Hematopoietic multipotent progenitor cell treated with erythropoietin and hydrocortisone succinate and interleukin-3 and kit ligand, for 15 days (in vitro differentiated cells): ENCODE measurements around the gene POU3F1.
"Not testable (repeated sequence)": the region's sequence is repeated elsewhere in the genome, so short reads cannot be mapped to it uniquely, and the experiment has no call there.

Experiments used
- DNase-seq: peaks from one replicate; pipeline ENCODE4 v3.0.0-alpha.2; 2015; ENCODE audit warnings: low spot score

POU3F1 gene

DNA sequence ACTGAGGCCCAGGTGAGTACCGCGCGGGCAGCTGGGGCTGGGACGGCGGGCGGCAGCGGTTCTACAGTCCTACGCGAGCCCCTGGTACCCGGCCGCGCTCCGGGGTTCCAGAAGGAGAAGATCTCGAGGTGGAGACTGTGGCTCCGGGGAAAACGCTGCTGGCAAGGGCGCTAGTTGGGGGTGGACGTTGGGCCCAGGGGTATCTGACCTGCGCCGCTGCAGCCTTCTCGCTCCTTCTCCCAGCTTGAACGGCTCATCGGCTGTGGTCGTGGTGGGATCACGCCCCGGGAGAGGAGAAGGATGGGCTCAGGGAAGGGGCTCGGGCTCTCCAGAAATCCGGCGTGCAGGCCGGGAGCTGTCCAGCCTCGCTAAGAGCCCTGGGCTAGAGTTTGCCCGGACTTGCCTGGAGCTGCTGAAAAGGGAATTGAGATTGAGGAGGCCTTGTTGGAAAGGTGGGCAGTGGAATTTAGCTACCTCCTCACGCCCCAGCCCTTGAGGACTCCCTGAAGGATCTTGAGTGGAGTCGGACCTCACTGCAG, 1.1 kb upstream of the POU3F1 start:
- no peak for DNase-seq

- DNase-seq = peak; percentile 41
Observed at GRCh38 chr1:38046884-38047602, 450 bp upstream of the POU3F1 start.

DNA sequence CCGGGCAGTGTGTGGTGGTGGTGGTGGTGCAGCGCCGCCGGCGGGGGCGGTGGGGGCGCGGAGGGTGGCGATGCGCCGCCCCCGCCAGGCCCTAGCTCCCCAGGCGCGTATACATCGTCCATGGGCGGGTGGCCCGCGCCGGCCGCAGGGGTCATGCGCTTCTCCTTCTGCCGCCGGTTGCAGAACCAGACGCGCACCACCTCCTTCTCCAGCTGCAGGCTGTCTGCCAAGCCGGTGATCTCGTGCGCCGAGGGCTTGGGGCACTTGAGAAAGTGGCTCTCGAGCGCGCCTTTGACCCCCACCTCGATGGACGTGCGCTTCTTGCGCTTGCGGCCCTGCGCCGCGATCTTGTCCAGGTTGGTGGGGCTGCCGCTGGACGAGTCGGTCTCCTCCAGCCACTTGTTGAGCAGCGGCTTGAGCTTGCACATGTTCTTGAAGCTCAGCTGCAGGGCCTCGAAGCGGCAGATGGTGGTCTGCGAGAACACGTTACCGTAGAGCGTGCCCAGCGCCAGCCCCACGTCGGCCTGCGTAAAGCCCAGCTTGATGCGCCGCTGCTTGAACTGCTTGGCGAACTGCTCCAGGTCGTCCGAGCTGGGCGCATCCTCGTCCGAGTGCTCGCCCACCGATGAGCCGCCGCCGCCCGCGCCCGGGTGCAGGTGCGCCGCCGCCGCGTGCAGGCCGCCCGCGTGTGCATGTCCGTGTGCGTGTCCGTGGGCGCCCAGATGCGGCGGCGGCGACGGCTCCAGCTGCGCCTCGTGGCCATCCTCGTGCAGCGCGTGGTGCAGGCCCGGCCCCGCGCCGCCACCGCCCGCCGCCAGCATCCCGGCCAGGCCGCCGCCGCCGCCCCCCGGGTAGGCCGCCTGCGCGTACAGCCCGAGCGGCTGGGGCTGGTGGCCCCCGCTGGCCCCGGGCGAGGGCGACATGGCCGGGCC, 926 bp downstream of the POU3F1 start:
- DNase-seq = no peak

DNA sequence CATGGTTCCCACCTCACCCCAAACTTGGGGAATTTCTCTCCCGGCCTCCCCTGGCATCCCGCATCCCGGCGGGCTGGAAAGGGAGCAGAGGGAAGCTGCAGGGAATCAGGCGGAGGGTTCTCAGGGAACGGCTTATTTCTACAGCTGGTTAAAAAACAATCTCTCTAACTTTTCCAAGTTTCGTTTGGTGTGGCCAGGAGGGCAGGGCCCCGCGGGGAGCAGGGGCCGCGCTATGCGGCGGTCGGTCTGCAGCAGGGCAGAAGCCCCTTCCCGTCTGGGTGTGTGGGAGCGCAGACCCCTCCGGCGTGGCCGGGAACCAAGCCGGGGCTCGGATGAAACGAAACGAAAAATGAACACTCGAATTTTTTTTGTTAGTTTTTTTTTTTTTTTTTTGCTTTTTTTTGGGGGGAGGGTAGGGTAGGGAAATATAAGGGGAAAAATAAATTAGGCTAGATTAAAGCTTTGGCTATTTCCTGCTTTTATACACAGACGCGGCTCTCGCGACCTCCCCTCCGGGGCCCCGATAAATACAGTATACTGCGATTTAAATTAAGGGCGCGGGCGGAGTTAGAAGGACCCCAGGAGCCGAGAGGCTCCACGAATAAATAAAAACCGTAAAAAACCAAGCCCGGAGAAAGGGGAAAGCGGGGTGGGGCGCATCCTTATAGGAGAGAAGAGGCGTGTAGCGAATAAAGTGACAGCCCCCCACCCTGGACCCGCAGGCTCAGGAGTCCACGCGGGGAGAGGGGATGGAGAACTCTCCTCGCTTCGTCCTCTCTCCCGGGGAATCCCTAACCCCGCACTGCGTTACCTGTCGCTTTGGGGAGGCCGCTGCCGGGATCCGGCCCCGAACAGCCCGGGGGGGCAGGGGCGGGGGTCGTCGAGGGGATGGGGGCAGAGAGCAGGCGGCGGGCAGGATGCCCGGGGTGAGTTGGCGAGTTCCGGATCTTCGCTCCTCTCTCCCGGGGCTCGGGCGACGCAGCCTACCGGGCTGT, 2.1 kb downstream of the POU3F1 start:
- DNase-seq = no peak

GRCh38 chr1:38043036-38043747, 3.4 kb downstream of the POU3F1 start:
- DNase-seq = no peak

DNA sequence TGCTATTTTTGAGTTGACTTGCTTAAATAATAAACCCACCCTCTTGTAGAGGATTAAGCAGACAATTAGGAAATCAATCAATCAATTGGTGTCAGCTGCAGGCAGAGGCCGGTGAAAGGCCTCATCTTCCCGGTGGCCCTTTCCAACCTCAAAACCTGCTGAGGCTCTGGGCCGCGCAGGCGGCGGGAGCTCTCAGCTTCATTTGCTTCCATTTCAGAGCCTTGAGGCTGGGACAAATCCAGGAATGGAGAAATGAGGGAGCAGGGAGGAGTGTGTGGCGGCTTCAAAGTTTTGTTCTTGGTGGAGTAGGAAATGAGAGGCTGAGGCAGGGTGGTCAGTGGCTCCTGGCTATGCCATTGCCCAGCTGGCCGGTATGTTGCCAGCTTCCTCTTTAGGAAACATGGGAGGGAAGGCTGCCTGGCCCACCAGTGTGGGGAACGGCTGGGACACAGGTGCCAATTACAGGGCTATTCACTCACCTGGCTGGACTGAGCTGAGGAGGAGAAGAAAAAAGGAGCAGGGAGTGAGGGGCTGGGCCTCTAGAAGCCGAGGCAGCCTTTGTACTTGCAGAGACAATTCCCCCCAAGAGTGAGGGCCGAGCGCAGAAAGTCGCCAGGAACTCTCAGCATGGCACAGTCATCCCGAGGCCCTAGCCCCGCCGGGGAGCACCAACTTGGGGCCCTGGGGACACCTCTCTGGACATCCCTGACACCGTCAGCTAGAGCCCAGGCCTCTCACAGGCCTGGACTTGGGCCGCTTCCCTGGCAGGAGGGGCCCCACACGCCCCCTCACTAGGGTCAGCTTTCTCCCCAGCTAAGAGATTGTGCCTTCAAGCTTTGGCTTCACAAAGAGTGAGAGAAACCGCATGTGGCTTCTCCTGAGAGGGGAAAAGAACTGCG, 4.4 kb downstream of the POU3F1 start:
- no peak for DNase-seq

DNA sequence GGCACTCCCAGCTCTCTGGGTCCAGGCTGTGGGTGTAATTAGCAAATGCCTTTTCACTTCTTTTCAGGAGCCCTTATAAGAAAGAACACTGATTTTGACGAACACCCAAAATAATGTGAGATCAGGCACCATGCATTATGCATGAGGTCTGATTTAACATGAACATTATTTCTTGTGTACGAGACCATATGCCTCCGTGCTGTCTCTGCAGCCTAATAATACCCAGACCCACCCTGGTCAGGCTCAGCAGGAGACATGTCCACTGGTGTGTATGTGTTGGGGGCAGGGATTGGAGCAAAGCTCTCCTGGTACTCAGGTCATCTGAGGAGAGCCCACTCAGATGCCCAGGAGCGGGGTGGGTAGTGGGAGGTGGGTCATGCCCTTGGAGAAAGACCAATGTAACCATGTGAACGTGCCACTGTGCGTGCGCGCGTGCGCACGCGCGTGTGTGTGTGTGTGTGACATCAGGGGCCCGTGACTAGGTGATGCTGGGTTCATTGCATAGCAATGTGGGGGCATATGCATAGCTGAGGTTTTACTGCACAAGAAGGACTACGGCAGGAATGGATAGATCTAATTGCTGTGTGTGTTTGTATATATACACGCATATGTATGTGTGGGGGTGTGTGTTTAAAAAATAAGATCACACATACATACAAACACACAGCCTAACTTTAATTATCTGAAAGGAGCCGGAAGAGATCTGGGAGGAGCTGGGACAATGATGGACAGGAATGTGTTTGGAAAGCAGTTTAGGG, 7.1 kb downstream of the POU3F1 start:
- DNase-seq = no peak

- no peak for DNase-seq
Observed at GRCh38 chr1:38038861-38039260, 7.7 kb downstream of the POU3F1 start.

- DNase-seq = peak; percentile 45
Observed at GRCh38 chr1:38037221-38037939, 9.2 kb downstream of the POU3F1 start.

- no peak for DNase-seq
Observed at GRCh38 chr1:38034871-38035270, 11.7 kb downstream of the POU3F1 start.

DNA sequence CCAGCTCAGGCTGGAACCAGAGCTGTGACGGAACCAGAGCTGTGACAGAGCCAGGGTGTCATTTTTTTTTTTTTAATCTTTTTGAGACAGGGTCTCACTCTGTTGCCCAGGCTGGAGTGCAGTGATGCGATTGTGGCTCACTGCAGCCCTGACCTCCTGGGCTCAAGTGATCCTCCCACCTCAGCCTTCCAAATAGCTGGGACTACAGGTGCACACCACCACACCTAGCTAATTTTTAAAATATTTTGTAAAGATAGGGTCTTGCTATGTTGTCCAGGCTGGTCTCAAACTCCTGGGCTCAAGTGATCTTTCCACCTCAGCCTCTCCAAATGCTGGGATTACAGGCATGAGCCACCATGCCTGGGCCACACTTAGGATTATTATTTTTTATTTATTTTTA, 13.6 kb downstream of the POU3F1 start:
- DNase-seq = not testable (repeated sequence)

DNA sequence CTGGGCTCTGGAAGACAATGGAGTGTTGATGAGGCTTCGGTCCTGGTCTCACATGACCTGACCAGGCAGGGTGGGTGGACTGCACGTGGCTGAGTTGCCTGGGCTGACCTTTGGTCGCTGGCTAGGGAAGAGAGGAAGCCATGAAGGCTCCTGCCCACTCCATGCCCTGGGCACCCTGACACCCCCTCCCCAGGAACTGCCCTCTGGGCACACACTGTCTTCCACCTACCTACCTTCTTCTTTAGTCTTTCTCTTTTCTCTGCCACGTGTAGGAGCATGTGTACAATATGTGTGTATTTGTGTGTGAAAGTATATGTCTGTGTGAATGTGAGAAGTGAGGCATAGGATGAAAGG, 15.1 kb downstream of the POU3F1 start:
- DNase-seq = no peak

DNA sequence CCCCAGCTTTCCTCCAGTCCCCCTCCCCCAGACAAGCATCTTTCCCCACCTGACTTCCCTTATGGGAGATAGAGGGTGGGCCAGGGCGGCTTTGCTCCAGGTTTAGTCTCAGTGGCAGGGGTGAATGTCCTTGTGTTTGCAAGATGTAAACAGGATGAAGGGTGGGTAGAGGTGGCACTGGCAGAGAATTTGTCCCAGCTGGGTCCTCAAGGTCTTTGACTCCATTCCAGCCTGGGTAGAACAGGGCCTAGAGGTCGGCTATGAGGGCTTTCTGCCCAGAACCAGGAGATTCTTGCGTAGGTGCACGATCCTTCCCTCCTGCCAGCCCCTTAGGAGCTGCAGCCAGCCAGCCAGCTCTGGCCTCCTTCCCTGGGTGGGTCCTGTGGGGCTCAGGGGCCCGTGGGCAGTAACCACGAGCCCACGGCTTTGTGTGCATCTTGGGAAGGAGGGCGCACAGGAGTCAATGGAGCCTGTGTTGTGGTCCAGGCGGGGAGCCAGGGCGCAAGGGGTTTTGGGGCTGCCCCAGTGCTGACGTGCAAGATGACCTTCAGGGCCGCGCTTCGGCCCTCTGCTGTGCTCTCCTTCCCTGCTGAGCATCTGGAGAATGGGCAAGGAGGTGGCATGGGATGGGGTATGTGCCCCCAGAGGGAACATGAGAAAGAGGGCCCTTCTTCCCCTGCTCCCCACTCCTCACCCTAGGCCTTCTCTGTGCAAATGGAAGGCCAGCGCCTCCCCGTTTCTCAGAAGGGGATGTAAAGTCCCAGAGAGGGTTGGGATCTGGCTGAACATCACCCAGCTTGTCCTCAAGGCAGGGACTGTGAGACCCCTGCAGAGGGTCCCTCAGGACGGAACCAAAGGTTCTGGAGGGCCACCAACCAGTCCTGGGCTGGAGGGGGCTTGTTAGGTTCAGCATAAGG, 15.7 kb downstream of the POU3F1 start:
- no peak for DNase-seq

DNA sequence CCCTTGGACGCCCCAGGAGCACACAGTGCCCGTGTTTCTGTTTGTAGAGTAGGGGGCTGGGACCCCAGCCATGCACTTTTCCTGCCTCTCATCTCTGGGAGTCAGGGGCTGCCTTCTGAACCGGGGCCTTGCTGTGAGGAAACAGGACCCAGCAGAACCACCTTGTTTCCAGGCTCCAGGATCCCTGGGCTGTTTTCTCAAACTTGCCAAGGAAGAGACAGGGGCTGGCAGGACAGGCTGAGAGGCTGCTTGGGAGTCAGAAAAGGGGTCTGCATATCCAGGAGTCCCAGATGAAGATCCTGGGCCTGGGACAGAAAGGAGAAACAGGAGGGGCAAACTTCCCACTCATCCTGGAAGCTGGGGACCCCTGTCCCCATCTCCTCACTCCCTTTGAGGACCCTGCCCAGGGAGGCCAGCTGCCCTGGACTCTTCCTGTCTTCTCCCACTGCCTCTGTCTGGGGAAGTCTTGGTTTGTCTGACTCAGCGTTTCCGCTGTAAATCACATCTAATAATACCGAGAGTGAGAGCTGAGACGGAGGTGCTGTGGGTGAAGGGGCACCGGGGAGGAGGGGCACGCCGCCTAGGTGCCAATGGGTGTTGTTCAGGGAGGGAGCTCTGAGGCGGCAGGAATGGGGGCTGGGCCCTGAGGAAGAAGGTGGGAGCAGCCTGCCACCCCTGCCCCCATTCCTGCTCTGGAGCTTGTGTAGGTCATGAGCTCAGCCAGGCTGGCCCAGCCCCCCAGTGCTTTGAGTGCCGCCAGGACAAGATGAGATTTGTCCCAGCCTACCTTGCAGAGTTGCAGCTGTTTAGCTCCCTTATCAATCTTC, 16.7 kb downstream of the POU3F1 start:
- DNase-seq = no peak

DNA sequence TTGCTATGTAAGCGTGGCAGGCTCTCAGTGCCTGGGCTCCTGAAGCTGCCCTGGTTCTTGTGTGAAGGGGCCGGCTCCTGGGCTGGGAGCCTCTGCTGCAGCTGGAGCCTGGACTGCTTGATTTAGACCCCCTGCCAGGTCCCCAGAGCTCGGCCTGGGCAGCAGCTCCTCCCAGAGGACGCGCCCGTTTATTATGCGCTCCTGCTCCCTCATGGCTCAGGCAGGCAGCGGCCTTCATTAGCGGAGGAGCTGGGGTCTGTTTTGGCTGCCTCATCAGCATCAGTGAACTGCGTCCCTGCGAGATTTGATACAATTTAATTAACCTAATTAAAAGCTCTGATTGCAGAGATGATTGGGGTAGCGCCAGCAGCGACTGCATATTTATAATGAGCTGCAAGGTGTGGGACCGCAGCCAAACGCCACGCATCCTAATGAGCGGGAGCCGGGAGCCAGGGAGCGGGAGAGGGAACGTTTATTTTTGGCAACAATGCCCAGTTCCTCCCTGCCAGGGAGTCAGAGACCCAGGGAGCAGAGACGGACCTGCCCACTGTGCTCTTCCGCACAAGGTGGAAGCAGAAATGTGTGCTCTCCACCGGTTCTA, 17.4 kb downstream of the POU3F1 start:
- no peak for DNase-seq

DNA sequence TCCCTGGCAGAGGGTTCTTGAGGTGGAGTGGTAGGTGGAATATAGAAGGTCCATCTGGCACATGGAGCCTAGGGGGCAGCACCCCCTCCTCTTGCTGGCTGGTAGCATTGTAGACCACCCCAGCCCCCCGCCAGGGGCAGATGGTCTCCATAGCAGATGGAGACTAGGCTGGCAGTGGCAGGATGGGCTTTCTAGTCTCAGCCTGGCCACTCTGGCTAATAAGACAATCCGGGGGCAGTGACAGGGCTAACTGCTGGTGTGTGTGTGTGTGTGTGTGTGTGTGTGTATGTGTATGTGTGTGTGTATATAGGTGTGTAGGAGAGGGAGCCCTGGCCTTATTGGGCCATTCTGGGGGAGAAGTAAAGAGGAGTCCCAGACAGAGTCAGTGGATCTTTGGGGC, 17.9 kb downstream of the POU3F1 start:
- no peak for DNase-seq
